ENCODE data around the gene VARS2.

DNA sequence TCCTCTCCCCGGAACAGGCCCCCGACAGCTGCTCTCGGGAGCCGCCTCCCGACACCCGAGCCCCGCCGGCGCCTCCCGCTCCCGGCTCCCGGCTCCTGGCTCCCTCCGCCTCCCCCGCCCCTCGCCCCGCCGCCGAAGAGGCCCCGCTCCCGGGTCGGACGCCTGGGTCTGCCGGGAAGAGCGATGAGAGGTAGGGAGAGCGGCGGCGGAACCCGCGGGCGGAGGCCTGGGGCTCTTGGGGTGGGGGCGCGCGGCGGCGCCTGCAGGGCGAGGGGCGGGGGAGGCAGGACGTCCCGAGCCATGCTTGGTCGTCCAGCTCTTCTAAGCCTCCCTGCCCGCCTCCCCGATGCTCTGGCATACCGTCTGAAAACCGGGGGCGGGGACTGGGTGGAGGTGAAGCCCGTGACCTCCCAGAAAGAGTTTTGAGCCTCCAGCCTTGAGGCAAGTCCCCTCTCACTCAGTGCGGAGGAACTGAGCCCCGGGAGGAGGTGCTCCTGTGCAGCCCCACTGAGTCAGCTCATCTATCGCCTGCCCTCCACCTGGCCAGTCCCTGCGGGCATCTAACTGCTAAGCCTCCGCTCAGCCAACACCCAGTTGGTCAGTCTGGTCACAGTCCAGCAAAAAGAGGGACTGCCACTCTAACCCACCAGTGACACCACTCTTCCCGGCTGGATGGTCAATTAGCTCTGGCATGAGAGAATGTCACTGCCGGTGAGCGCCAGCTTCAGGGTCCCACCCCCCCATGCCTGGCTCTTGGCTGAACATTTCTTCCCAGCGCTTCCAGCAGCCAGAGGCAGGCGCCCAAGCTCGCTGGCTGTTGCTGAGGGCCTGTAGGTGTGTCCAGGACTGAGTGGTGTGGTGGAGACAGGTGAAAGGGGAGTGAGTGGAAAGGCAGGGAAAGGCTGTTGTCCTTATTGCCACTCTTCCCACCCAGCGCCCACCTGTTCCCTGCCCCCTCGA lies 29.2 kb upstream of the VARS2 start:
- TF ChIP-seq, protein P1, sequence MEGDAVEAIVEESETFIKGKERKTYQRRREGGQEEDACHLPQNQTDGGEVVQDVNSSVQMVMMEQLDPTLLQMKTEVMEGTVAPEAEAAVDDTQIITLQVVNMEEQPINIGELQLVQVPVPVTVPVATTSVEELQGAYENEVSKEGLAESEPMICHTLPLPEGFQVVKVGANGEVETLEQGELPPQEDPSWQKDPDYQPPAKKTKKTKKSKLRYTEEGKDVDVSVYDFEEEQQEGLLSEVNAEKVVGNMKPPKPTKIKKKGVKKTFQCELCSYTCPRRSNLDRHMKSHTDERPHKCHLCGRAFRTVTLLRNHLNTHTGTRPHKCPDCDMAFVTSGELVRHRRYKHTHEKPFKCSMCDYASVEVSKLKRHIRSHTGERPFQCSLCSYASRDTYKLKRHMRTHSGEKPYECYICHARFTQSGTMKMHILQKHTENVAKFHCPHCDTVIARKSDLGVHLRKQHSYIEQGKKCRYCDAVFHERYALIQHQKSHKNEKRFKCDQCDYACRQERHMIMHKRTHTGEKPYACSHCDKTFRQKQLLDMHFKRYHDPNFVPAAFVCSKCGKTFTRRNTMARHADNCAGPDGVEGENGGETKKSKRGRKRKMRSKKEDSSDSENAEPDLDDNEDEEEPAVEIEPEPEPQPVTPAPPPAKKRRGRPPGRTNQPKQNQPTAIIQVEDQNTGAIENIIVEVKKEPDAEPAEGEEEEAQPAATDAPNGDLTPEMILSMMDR (IDR thresholded peaks at IDR 0.05), result peak in 1 of 4 experiments; percentile 6
- TF ChIP-seq POLR2A (IDR thresholded peaks at IDR 0.05) (peak in 1 of 2 donors; percentile 28), EP300 (IDR thresholded peaks at IDR 0.05) (no peak), POLR2AphosphoS5 (IDR thresholded peaks at IDR 0.05) (peak; percentile 22)

All from gastroesophageal sphincter (tissue), 3 donors.